GM12891 (cell line): Measurements from ENCODE around the gene CLCN7.

Source experiments
- PAX5 ChIP-seq: IDR thresholded peaks from 2 replicates; pipeline ENCODE4 v1.6.1; 2011; ENCODE audit warnings: low read length, moderate library complexity, mild to moderate bottlenecking; ENCODE audit not compliant: insufficient read depth, severe bottlenecking
- POLR2A ChIP-seq: IDR thresholded peaks from 2 replicates; pipeline ENCODE4 v1.6.1; 2011; ENCODE audit warnings: low read depth, low read length, control low read depth
- POLR2AphosphoS5 ChIP-seq: IDR thresholded peaks from 2 replicates; pipeline ENCODE4 v1.6.1; 2011; ENCODE audit warnings: low read depth, low read length, control low read depth
- POU2F2 ChIP-seq: IDR thresholded peaks from 2 replicates; pipeline ENCODE4 v1.6.1; 2011; ENCODE audit warnings: low read depth, mild to moderate bottlenecking, control low read depth, low read length, moderate library complexity
- SPI1 ChIP-seq: IDR thresholded peaks from 2 replicates; pipeline ENCODE4 v1.6.1; 2011; ENCODE audit warnings: low read depth, low read length, control low read depth
- TAF1 ChIP-seq: IDR thresholded peaks from 2 replicates; pipeline ENCODE4 v1.6.1; 2011; ENCODE audit warnings: low read depth, low read length, control low read depth

GRCh38 chr16:1429012-1429411 is 45.8 kb downstream of the CLCN7 start:
- TF ChIP-seq POLR2A, result no peak
- no peak for TF ChIP-seq TAF1
- no peak for TF ChIP-seq SPI1
- no peak for TF ChIP-seq POLR2AphosphoS5
- no peak for TF ChIP-seq POU2F2
- TF ChIP-seq PAX5, result no peak
